ENCODE results near the gene RAB5B. TPM values are rescaled to one million over a fixed set of nuclear protein-coding genes. Genes with fewer than 3 reads are reported as not detected.

The RAB5B gene
- total and polyA plus RNA-seq, 2 experiments from 2014 or later: 58.6 to 66.6 TPM

DNA sequence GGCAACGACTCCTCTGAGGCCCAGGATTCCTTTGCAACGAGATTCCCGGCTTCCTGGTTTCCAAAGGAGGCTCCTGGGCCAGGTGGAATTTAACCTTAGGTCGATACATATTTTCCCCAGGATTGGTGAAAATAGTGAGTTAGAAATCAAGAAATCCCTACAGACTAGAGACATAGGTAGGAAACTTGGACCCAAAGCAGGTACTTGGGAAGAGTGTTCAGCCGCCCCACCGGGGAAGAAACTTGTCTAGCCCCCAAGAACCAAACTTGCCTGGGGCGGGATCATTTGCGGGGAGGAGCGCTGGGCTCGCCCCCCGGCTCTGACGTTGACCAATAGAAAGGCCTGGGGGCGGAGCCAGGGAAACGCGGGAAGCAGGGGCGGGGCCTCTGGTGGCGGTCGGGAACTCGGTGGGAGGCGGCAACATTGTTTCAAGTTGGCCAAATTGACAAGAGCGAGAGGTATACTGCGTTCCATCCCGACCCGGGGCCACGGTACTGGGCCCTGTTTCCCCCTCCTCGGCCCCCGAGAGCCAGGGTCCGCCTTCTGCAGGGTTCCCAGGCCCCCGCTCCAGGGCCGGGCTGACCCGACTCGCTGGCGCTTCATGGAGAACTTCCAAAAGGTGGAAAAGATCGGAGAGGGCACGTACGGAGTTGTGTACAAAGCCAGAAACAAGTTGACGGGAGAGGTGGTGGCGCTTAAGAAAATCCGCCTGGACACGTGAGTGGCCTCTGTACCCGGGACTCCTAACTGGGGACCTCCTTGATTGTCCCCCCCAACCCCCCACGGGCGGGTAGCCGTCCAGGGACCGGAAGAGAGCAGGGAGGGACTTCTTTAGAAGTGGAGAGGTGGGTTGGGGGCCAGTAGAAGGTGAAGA, 7.2 kb upstream of the RAB5B start, which contains the start of gene CDK2:
Gene CDK2, plus strand, starts transcription at position 423 of the 874 bp plus-strand sequence. Its CDS starts 179 bp downstream, at position 602.
- no peaks in the 10 kb centered on the region for H3K9me2 ChIP-seq (ENCODE audit: insufficient read depth)
- H4K20me1 ChIP-seq (ENCODE audit: insufficient read depth): no peaks in the 10 kb centered on the region
- no peaks in the 10 kb centered on the region for H3K27me3 ChIP-seq (replicated peaks; ENCODE audit: insufficient read depth)
- peaks cover 7% of the 10 kb centered on the region for H3K4me1 ChIP-seq (ENCODE audit: insufficient read depth)
- H3K79me2 ChIP-seq (ENCODE audit: insufficient read depth): peaks cover 25% of the 10 kb centered on the region
- H3K9me3 ChIP-seq (ENCODE audit: low read depth): no peaks in the 10 kb centered on the region
- DNase-seq: peak; percentile 96
- H3K36me3 ChIP-seq (ENCODE audit: low read depth): no peaks in the 10 kb centered on the region
- peak within 1 kb of the TSS; percentile 89 for H3K4me3 ChIP-seq
- 0 to 1% methylated on average over 41 to 45 of the region's 45 CpGs for WGBS, 2 experiments (ENCODE audit: low coverage in 1 of 2, low lambda C conversion rate in 2 of 2, missing lambda C conversion rate in 2 of 2)
- H3F3A ChIP-seq (ENCODE audit: insufficient read depth): peaks cover 7% of the 10 kb centered on the region
- H2AFZ ChIP-seq: peak within 1 kb of the TSS; percentile 99
- in situ Hi-C loops (cut with MboI): no loop called here
- peak within 1 kb of the TSS; percentile 89 for H3K9ac ChIP-seq
- H3K27ac ChIP-seq: peak within 1 kb of the TSS; percentile 49
- peak within 1 kb of the TSS; percentile 98 for H3K4me2 ChIP-seq (ENCODE audit: unreplicated experiment)
- TF ChIP-seq EZH2 (IDR thresholded peaks at IDR 0.05; ENCODE audit: insufficient read depth, poor library complexity, severe bottlenecking): no peak
- TF ChIP-seq EZH2phosphoT487 (IDR thresholded peaks at IDR 0.05; ENCODE audit: insufficient read depth, low read depth): no peak

DNA sequence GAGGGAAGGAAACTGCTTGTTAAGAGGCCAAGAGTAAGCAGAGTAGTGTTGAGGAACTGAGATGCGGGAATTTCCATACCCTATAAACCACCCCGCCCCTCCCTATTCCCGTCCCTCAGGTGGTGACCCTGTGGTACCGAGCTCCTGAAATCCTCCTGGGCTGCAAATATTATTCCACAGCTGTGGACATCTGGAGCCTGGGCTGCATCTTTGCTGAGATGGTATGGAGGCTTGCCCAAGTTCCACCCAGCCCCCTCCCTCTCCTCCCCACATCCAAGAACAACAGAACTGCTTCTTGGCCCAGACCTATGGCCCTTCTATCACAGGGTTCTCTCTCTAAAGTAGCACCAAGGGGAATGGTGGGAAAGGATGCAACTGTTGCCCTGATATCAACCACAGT, 4.5 kb upstream of the RAB5B start:
- no peaks in the 10 kb centered on the region for H3K9me3 ChIP-seq (ENCODE audit: low read depth)
- in situ Hi-C loops (cut with MboI): no loop called here
- H3K4me2 ChIP-seq (ENCODE audit: unreplicated experiment): no peak overlapping the region
- no peaks in the 10 kb centered on the region for H3K9me2 ChIP-seq (ENCODE audit: insufficient read depth)
- peaks cover 17% of the 10 kb centered on the region for H3K4me1 ChIP-seq (ENCODE audit: insufficient read depth)
- DNase-seq: no peak
- H3K36me3 ChIP-seq (ENCODE audit: low read depth): no peaks in the 10 kb centered on the region
- no peak overlapping the region for H3K4me3 ChIP-seq
- H3K9ac ChIP-seq: no peak overlapping the region
- TF ChIP-seq EZH2phosphoT487 (IDR thresholded peaks at IDR 0.05; ENCODE audit: insufficient read depth, low read depth): no peak
- TF ChIP-seq EZH2 (IDR thresholded peaks at IDR 0.05; ENCODE audit: insufficient read depth, poor library complexity, severe bottlenecking): no peak
- H4K20me1 ChIP-seq (ENCODE audit: insufficient read depth): no peaks in the 10 kb centered on the region
- peaks cover 30% of the 10 kb centered on the region for H3K79me2 ChIP-seq (ENCODE audit: insufficient read depth)
- 91 to 96% methylated on average over 4 of the region's 4 CpGs for WGBS, 2 experiments (ENCODE audit: low coverage in 1 of 2, low lambda C conversion rate in 2 of 2, missing lambda C conversion rate in 2 of 2)
- no peak overlapping the region for H3K27ac ChIP-seq
- no peaks in the 10 kb centered on the region for H3K27me3 ChIP-seq (replicated peaks; ENCODE audit: insufficient read depth)
- H3F3A ChIP-seq (ENCODE audit: insufficient read depth): peaks cover 23% of the 10 kb centered on the region
- H2AFZ ChIP-seq: no peak overlapping the region

DNA sequence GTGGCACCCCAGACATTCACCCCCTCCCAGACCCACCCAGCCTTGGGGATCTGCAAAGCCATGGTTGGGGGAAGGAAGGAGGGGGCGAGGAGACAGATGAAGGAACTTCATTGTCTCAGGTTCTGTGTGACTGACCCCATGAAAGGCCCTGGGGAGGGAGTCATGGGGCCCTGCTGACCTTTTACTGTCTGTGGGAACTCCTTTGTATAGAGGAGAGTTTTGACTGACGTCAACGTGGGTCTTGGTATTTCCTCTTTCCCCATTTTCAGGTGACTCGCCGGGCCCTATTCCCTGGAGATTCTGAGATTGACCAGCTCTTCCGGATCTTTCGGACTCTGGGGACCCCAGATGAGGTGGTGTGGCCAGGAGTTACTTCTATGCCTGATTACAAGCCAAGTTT, 3.1 kb upstream of the RAB5B start:
- TF ChIP-seq EZH2phosphoT487 (IDR thresholded peaks at IDR 0.05; ENCODE audit: insufficient read depth, low read depth) (no peak), EZH2 (IDR thresholded peaks at IDR 0.05; ENCODE audit: insufficient read depth, poor library complexity, severe bottlenecking) (no peak)
- no peaks in the 10 kb centered on the region for H3K9me2 ChIP-seq (ENCODE audit: insufficient read depth)
- H3K79me2 ChIP-seq (ENCODE audit: insufficient read depth): peaks cover 44% of the 10 kb centered on the region
- DNase-seq: peak; percentile 42
- in situ Hi-C loops (cut with MboI): no loop called here
- peak overlapping the region; percentile 96; the same call in 1 of the 2 replicates for H3K27ac ChIP-seq
- H3F3A ChIP-seq (ENCODE audit: insufficient read depth): peaks cover 27% of the 10 kb centered on the region
- no peaks in the 10 kb centered on the region for H3K27me3 ChIP-seq (replicated peaks; ENCODE audit: insufficient read depth)
- no peak overlapping the region for H3K4me3 ChIP-seq
- no peaks in the 10 kb centered on the region for H3K36me3 ChIP-seq (ENCODE audit: low read depth)
- 89 to 95% methylated on average over 7 of the region's 7 CpGs for WGBS, 2 experiments (ENCODE audit: low coverage in 1 of 2, low lambda C conversion rate in 2 of 2, missing lambda C conversion rate in 2 of 2)
- no peaks in the 10 kb centered on the region for H3K9me3 ChIP-seq (ENCODE audit: low read depth)
- no peaks in the 10 kb centered on the region for H4K20me1 ChIP-seq (ENCODE audit: insufficient read depth)
- no peak overlapping the region for H3K4me2 ChIP-seq (ENCODE audit: unreplicated experiment)
- peaks cover 22% of the 10 kb centered on the region for H3K4me1 ChIP-seq (ENCODE audit: insufficient read depth)
- H2AFZ ChIP-seq: no peak overlapping the region
- no peak overlapping the region for H3K9ac ChIP-seq

DNA sequence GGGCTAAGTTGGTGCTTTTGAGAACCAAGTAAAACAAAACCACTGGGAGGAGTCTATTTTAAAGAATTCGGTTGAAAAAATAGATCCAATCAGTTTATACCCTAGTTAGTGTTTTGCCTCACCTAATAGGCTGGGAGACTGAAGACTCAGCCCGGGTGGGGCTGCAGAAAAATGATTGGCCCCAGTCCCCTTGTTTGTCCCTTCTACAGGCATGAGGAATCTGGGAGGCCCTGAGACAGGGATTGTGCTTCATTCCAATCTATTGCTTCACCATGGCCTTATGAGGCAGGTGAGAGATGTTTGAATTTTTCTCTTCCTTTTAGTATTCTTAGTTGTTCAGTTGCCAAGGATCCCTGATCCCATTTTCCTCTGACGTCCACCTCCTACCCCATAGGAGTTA, 1.8 kb upstream of the RAB5B start:
- Histone ChIP-seq H3K4me2 (ENCODE audit: unreplicated experiment) (peak overlapping the region; percentile 97), H3F3A (ENCODE audit: insufficient read depth) (peaks cover 27% of the 10 kb centered on the region), H3K9me2 (ENCODE audit: insufficient read depth) (no peaks in the 10 kb centered on the region), H3K79me2 (ENCODE audit: insufficient read depth) (peaks cover 53% of the 10 kb centered on the region), H2AFZ (peak overlapping the region; percentile 28), H3K9ac (peak overlapping the region; percentile 94), H3K4me1 (ENCODE audit: insufficient read depth) (peaks cover 17% of the 10 kb centered on the region), H3K4me3 (peak overlapping the region; percentile 87), H3K27me3 (replicated peaks; ENCODE audit: insufficient read depth) (no peaks in the 10 kb centered on the region), H3K9me3 (ENCODE audit: low read depth) (no peaks in the 10 kb centered on the region), H3K36me3 (ENCODE audit: low read depth) (0 out of 2 replicates have a peak, but pooled peaks cover 3% of the 10 kb centered on the region), H4K20me1 (ENCODE audit: insufficient read depth) (no peaks in the 10 kb centered on the region), H3K27ac (peak overlapping the region; percentile 96)
- 26 to 28% methylated on average over 3 of the region's 3 CpGs for WGBS, 2 experiments (ENCODE audit: low coverage in 1 of 2, low lambda C conversion rate in 2 of 2, missing lambda C conversion rate in 2 of 2)
- TF ChIP-seq EZH2phosphoT487 (IDR thresholded peaks at IDR 0.05; ENCODE audit: insufficient read depth, low read depth) (no peak), EZH2 (IDR thresholded peaks at IDR 0.05; ENCODE audit: insufficient read depth, poor library complexity, severe bottlenecking) (no peak)
- in situ Hi-C loops (cut with MboI): no loop called here
- DNase-seq: peak; percentile 61

Measured in GM23248 (cell line).